ENCODE data around the gene DSCAM. TPM values are rescaled to one million over a fixed set of nuclear protein-coding genes. Genes with fewer than 3 reads are reported as not detected.

DSCAM gene
- total and polyA plus RNA-seq, 10 donors, result 0.02 to 2.7 (median 2.0) TPM

- H3K4me3 ChIP-seq, result no peak overlapping the region
- no peaks in the 10 kb centered on the region for H3K36me3 ChIP-seq
- peaks cover 0 to 2% (median 0%) of the 10 kb centered on the region in 8 donors for H3K9me3 ChIP-seq
- 78 to 92% (median 84%) methylated on average over 2 of the region's 2 CpGs for WGBS, 5 donors
- no peak overlapping the region for H3K27ac ChIP-seq
- H3K27me3 ChIP-seq (replicated peaks in 1 of 7), result no peaks in the 10 kb centered on the region
- H3K4me1 ChIP-seq, result no peaks in the 10 kb centered on the region
- no peak for DNase-seq
- intact Hi-C loops (cut with DNase I; ENCODE audit: low total_unique reads), result no loop called here
- TF ChIP-seq POLR2A (IDR thresholded peaks at IDR 0.05) (no peak), CTCF (IDR thresholded peaks at IDR 0.05 in 8 of 11, conservative IDR thresholded peaks at IDR 0.05 in 3 of 11) (no peak), POLR2AphosphoS5 (IDR thresholded peaks at IDR 0.05) (no peak)
Measured at GRCh38 chr21:40631211-40631610, 215.7 kb downstream of the DSCAM start.

GRCh38 chr21:40625991-40626390 is 221.0 kb downstream of the DSCAM start:
- intact Hi-C loops (cut with DNase I; ENCODE audit: low total_unique reads), result no loop called here
- WGBS, 5 donors, result 85 to 95% (median 89%) methylated on average over 3 of the region's 3 CpGs
- Histone ChIP-seq H3K36me3 (no peaks in the 10 kb centered on the region), H3K4me3 (no peak overlapping the region), H3K9me3 (peaks cover 0 to 7% (median 0%) of the 10 kb centered on the region in 8 donors), H3K4me1 (no peaks in the 10 kb centered on the region), H3K27ac (no peak overlapping the region), H3K27me3 (replicated peaks in 1 of 7) (no peaks in the 10 kb centered on the region)
- TF ChIP-seq CTCF (IDR thresholded peaks at IDR 0.05 in 8 of 11, conservative IDR thresholded peaks at IDR 0.05 in 3 of 11), result no peak
- no peak for TF ChIP-seq POLR2A (IDR thresholded peaks at IDR 0.05)
- TF ChIP-seq POLR2AphosphoS5 (IDR thresholded peaks at IDR 0.05), result no peak
- DNase-seq, result no peak

GRCh38 chr21:40623528-40623927 is 223.4 kb downstream of the DSCAM start:
- no peak overlapping the region for H3K4me3 ChIP-seq
- no peak for DNase-seq
- no peak for TF ChIP-seq POLR2A (IDR thresholded peaks at IDR 0.05)
- H3K27ac ChIP-seq, result no peak overlapping the region
- 58 to 79% (median 78%) methylated on average over 1 of the region's 1 CpG for WGBS, 5 donors
- no peaks in the 10 kb centered on the region for H3K36me3 ChIP-seq
- intact Hi-C loops (cut with DNase I; ENCODE audit: low total_unique reads), result no loop called here
- H3K27me3 ChIP-seq (replicated peaks in 1 of 7), result no peaks in the 10 kb centered on the region
- no peaks in the 10 kb centered on the region for H3K4me1 ChIP-seq
- peaks cover 0 to 9% (median 0%) of the 10 kb centered on the region in 8 donors for H3K9me3 ChIP-seq

GRCh38 chr21:40622531-40622930 is 224.4 kb downstream of the DSCAM start:
- Histone ChIP-seq H3K27me3 (replicated peaks in 1 of 7) (no peaks in the 10 kb centered on the region), H3K9me3 (peaks cover 0 to 14% (median 0%) of the 10 kb centered on the region in 8 donors), H3K36me3 (no peaks in the 10 kb centered on the region), H3K4me1 (no peaks in the 10 kb centered on the region), H3K4me3 (no peak overlapping the region), H3K27ac (no peak overlapping the region)
- intact Hi-C loops (cut with DNase I; ENCODE audit: low total_unique reads), result no loop called here
- no peak for TF ChIP-seq POLR2A (IDR thresholded peaks at IDR 0.05)
- TF ChIP-seq POLR2AphosphoS5 (IDR thresholded peaks at IDR 0.05), result no peak
- TF ChIP-seq CTCF (IDR thresholded peaks at IDR 0.05 in 8 of 11, conservative IDR thresholded peaks at IDR 0.05 in 3 of 11), result no peak
- no peak for DNase-seq
- 48 to 68% (median 61%) methylated on average over 4 of the region's 4 CpGs for WGBS, 5 donors

Data from spleen (tissue), 11 donors.